Stimulated activated CD8-positive, alpha-beta memory T cell treated with anti-CD3 and anti-CD28 coated beads, Interleukin-7, amount 100 ng/mL, for 1 hour (primary cell): ENCODE results near the gene DLGAP1.
"Not testable (repeated sequence)": the region's sequence is repeated elsewhere in the genome, so short reads cannot be mapped to it uniquely, and the experiment has no call there.

Experiments used
- DNase-seq, 2 donors: peaks; one replicate each; pipeline ENCODE4 v3.0.0-alpha.2; 2020; ENCODE audit warnings: low read depth in 2 of 2

Gene DLGAP1

DNA sequence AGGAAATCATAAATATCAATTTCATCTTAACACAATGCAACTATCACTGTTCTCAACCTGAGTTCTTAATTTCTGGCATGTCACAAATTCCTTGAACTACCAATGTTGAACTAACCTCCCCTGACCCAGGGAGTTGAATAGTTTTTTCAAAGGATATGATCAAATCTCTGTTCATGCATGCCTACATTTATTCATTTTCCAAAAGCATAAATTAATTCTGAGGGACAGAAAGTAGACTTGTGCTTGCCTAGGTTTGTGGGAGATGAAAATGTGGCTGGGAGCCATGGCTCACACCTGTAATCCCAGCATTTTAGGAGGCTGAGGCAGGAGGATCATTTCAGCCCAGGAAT is 829.4 kb downstream of the DLGAP1 start:
- no peak for DNase-seq

DNA sequence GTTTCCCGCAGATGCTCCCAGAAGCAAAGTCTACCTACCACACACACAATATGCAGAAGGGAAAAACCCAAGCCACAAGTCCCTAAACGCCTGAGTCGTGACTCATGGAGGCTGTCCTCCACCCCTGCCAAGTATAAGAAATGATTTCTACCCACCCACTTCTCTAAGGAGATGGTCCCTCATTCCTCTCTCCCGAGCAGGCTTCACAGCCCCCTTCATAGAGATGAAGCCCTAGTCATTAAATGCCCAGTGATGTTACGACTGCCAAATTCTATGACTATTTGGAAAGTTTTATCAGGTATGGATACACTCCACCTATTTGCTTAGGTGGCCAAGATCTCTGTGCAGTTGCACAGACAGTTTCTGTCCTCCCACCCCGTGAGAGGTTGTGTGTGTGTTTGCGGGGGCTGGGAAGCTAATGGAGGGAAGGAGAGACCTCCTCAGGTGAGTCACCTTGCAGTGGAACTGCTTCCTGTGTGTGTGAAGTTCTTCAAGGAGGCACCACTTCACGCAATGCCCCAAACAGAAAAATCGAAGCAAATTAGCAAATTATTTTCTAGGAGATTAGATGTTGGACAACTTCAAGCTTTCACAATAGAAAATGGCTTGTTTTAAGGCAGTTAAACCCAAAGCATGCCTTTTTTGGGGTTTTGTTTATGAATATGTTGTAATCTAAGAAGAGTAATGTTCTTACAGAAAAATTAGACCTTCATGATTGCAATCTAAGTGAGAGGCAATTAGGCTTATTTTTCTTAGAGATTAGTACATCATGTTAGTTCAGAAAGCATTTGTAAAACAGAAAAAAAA is 830.0 kb downstream of the DLGAP1 start:
- DNase-seq, result no peak

GRCh38 chr18:3624546-3624934 is 830.6 kb downstream of the DLGAP1 start:
- DNase-seq, result no peak

GRCh38 chr18:3623769-3624545 is 831.1 kb downstream of the DLGAP1 start:
- no peak for DNase-seq

DNA sequence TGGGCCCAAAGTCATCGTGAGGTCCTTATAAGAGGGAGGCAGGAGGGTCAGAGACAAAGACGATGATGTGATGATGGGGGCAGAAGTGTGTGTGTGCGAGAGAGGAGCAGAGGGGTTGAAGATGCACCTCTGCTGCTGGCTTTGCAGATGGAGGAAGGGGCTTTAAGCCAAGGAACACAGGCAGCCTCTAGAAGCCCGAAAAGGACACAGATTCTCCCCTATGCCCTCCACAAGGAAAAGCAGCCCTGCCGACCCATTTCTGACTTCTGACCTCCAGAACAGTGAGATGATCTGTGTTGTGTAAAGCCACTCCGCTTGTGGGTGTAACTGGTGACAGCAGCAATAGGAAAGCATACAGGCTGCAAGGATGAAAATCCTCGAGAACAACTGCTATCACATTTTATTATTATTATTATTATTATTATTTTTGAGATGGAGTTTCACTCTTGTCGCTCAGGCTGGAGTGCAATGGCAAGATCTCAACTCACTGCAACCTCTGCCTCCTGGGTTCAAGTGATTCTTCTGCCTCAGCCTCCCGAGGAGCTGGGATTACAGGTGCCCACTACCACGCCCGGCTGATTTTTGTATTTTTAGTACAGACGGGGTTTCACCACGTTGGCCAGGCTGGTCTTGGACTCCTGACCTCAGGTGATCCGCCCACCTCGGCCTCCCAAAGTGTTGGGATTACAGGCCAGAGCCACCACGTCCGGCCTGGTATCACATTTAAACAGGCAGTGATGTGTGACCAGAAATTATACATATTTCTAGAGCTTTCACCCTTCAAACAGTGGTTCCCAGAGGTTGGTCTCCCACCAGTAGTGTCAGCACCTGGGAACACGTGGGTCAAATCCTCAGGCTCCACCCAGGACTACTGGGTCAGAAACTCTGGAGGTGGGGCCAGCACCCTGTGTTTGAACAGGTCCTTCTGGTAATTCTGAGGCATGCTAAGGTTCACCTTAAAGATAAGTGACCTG is 834.7 kb downstream of the DLGAP1 start:
- DNase-seq, result no peak

- DNase-seq, result no peak
Measured at GRCh38 chr18:3619746-3620145, 835.4 kb downstream of the DLGAP1 start.

GRCh38 chr18:3619222-3619621 is 835.9 kb downstream of the DLGAP1 start:
- no peak for DNase-seq

DNA sequence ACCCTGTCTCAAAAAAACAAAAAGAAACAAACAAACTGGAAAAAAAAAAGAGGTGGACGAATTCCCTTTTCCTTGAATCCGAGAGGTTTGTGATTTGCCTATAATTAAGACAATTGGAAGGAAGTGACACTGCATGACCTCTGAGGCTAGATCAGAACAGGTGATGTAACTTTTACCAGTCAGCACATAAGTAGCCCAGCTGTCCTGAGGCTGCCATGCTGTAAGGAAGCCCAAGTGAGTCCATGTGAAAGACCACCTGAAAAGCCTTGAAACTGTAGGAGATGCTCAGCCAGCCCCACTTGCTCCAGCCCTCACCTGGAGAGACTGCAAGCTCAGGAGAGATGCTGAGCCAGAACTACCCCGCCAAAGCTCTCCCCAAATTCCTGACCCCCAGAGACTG is 838.4 kb downstream of the DLGAP1 start:
- no peak for DNase-seq

- DNase-seq, result no peak
Measured at GRCh38 chr18:3616142-3616541, 839.0 kb downstream of the DLGAP1 start.

DNA sequence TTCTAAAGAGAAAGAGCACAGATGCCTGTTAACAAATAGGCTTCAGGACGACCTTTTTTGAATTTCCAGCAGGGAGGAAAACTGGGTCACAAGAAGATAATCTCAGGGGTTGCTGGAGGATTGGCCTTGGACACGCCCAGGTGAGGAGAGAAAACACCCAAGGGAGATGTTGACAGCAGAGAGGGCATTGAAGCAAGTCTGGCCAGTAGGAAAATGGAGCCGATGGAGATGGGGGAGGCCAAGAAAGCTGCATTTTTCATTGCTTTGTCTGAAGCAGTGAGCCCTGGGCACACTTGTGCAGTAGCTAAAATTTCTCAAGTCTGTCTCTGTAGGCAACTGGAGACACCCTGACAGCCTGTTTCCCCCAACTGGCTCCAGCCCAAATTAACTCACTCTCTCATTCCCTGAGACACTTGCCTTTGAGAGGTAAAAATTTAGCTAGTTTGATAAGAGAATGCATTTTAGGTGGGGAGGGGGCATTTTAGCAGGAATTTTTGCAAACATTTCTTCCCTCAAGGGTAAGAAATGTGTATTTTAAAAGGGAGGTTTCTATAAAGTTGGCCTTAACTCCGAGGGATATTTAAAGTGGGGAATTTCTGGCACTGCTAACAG is 839.6 kb downstream of the DLGAP1 start:
- DNase-seq, result no peak

DNA sequence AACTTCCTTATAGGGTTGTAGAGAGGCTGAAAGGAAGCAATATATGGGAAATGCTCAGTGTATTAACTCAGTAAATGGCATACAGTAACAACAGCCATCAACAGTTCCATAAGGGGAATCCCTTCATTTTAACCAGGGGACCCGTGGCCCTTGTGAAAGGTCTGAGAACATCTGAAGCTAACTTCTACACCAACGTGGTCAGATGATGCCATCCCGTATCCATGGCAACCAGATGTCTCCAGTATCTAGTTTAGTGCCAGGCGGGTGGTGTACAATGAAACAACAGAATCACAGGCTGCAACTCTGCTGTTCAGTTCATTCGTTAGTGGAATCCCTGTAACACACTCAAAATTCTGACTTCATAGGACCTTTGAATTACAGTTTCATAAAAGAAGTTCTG is 842.8 kb downstream of the DLGAP1 start:
- DNase-seq, result no peak

DNA sequence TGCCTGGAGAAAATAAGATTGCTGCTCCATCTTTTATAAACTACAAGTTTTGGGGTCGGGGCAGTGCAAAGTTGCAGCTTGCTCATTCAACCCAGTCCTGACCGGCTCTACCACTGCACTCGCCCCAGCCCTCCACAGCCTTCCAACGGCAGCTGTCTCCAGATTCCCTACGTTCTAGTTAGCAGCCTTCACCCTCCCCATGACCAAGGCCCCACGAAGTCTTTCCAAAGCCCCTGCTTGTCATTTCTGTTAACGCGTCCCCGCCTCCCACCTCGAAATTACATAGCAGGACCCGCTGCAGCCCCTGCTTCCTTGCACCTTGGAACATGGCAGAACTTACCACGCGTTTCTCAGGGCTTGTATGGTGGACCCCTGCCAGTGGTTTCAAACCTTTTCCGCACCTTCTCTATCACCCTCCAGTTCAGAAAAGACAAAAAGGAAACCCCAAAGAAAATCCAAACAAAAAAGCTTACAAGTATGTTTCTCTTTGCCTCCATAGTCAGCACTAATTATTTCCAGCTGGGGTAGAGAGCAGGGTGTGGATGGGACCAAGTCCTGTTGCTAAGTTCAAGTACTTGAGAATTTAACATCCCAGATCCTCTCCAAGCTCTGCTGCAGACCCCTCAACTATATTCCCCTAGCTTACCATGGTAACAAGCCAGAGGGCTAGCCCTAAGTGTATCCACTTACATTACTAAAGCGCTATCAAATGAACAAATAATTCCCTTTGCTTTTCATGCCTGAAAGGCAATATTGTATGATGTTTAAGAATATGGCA is 843.6 kb downstream of the DLGAP1 start:
- DNase-seq, result no peak

DNA sequence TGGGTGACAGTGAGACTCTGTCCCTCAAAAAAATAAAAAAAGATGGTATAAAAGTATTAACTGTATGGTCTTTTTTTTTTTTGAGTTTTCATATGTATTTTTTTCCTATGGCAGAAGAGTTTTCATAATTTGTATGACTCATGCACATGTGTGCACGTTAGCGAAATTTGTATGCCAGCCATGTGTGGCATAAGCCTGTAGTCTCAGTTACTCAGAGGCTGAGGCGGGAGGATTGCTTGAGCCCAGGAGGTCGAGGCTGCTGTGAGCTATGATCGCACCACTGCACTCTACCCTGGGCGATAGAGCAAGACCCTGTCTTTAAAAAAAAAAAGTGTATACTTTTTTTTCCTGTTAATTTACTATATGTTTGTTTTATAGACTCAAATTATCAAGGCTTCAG is 844.3 kb downstream of the DLGAP1 start:
- DNase-seq, result no peak

DNA sequence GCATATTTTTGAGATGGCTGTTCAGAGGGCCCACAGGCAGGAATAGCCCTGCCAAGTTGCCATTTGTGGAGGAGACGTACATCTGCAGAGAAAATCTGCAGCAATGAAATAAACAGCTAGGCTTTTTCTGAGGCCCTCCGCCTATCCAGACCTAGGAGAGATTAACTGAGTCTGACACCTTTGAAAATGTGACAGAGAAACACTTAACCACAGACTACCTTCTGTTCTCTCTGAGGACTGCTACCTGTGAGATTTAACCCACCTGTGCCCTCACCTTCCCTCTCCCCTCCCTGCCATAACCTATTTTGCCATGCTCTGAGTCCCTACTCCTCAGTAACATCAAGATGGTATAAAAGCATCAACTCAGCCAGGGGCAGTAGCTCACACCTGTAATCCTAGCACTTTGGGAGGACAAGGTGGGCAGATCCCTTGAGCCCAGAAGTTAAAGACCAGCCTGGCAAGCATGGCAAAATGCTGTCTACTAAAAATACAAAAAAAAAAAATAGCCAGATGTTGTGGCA is 844.9 kb downstream of the DLGAP1 start:
- DNase-seq, result no peak

- DNase-seq, result no peak
Measured at GRCh38 chr18:3608488-3608887, 846.6 kb downstream of the DLGAP1 start.

- DNase-seq, result not testable (repeated sequence)
Measured at GRCh38 chr18:3608099-3608453, 847.0 kb downstream of the DLGAP1 start.

DNA sequence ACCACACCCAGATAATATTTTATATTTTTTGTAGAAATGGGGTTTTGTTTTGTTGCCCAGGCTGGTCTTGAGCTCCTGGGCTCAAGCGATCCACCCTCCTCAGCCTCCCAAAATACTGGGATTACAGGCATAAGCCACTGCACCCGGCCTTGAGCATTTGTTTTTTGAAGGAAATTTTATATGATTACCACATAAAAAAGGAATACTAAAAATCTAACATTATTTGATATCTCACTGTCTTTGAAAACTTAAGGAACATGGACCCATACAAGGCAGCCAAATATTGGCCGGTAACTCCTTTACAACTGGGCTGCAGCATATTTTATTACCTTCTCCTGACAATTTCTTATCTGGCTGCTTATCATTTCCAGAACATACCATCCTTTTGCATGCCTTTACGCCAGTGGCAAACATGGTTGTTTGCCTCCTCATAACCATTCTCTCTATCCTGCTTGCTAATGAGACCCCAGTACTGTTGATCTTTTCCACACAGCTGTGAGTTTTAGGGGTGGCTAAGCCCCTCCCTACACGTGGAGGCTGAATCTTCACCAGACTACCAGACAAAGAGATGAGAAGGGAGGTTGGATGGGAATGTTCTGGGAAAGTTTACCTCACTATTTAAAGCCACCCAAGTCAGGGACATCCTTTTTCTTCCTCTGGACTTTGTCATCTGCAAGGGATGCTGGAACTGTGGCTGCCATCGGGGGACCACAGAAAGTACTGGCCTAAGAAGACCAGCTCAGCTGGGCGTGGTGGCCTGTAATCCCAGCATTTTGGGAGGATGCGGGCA is 847.6 kb downstream of the DLGAP1 start:
- DNase-seq, result no peak

- DNase-seq, result not testable (repeated sequence)
Measured at GRCh38 chr18:3606863-3607262, 848.2 kb downstream of the DLGAP1 start.

GRCh38 chr18:3605954-3606443 is 849.1 kb downstream of the DLGAP1 start:
- no peak for DNase-seq

GRCh38 chr18:3605486-3605952 is 849.6 kb downstream of the DLGAP1 start:
- no peak for DNase-seq
